Uterus (tissue), 2 donors: ENCODE measurements around the gene SARDH.

Experiments used
- CTCF ChIP-seq, 4 experiments: fragments of 200-600 bp in 2 of 4; fragments of 450-650 bp in 2 of 4; sonication (generic) in 2 of 4; IDR thresholded peaks; one replicate each; pipeline ENCODE4 v1.5.1; 2016 to 2019; ENCODE audit warnings: antibody characterized with exemption in 4 of 4, mild to moderate bottlenecking in 2 of 4, moderate library complexity in 1 of 4
- POLR2A ChIP-seq, 2 donors: fragments of 450-650 bp; IDR thresholded peaks; one replicate each; pipeline ENCODE4 v1.6.1; 2016; ENCODE audit warnings: antibody characterized with exemption in 2 of 2, mild to moderate bottlenecking in 1 of 2, moderate library complexity in 1 of 2

- TF ChIP-seq POLR2A (IDR thresholded peaks at IDR 0.05) = no peak
- no peak for TF ChIP-seq CTCF (IDR thresholded peaks at IDR 0.05)
These were observed 81.7 kb downstream of the SARDH start for GRCh38 chr9:133656211-133657119.
